HCT116 (cell line): ENCODE data around the gene ARHGEF39.

ENCODE experiments used
- ATF3 ChIP-seq: IDR thresholded peaks from 2 replicates; pipeline ENCODE4 v1.6.1; 2012
- RAD21 ChIP-seq: IDR thresholded peaks from 2 replicates; pipeline ENCODE4 v1.6.1; 2012; ENCODE audit warnings: low read depth, mild to moderate bottlenecking

- TF ChIP-seq RAD21 (no peak), ATF3 (no peak)
These were observed 33.2 kb upstream of the ARHGEF39 start for GRCh38 chr9:35698231-35698630.
